SK-N-SH (cell line): ENCODE measurements around the gene PAPOLA. TPM values are rescaled to one million over a fixed set of nuclear protein-coding genes. Genes with fewer than 3 reads are reported as not detected.

ENCODE experiments used
- CTCF ChIA-PET: fragments of 300-600, 350-600 bp; formaldehyde crosslinking; extraction: SDS; loops from one replicate; lab custom pipeline; 2021; lab: Yijun Ruan, JAX
- POLR2A ChIA-PET: fragments of 350-600 bp; sonication (Branson Sonifier 250); formaldehyde crosslinking; extraction: SDS; loops from one replicate; lab custom pipeline; 2020; ENCODE audit warnings: antibody characterized with exemption, inconsistent platforms; lab: Yijun Ruan, JAX
- DNase-seq: peaks from one replicate; pipeline ENCODE4 v3.0.0; 2012
- H2AFZ ChIP-seq: fragments of 200-600 bp; sonication (generic); 2 replicates; pipeline ENCODE4 v1.8.1; 2016; ENCODE audit warnings: antibody characterized with exemption, mild to moderate bottlenecking, low read depth
- H3F3A ChIP-seq: fragments of 200-600 bp; sonication (generic); replicated peaks from 2 replicates; pipeline ENCODE3; 2016; ENCODE audit warnings: antibody characterized with exemption, mild to moderate bottlenecking; ENCODE audit not compliant: insufficient read depth
- H3K27ac ChIP-seq, 2 experiments: fragments of 200-500 bp in 1 of 2; fragments of 200-600 bp in 1 of 2; sonication (Bioruptor generic) in 1 of 2; sonication (generic), shearing (Covaris generic) in 1 of 2; 2 replicates each; pipeline versions ENCODE4 v1.5.1 to v1.6.1; 2014 to 2016; ENCODE audit warnings: low read depth in 2 of 2, inconsistent platforms in 1 of 2, low read length in 1 of 2, mild to moderate bottlenecking in 1 of 2, mixed read lengths in 1 of 2
- H3K27me3 ChIP-seq: fragments of 200-600 bp; sonication (generic), shearing (Covaris generic); 2 replicates; pipeline ENCODE4 v1.6.1; 2016; ENCODE audit warnings: mixed run types; ENCODE audit not compliant: insufficient read depth
- H3K36me3 ChIP-seq, 2 experiments: fragments of 200-500 bp in 1 of 2; fragments of 200-600 bp in 1 of 2; sonication (Bioruptor generic) in 1 of 2; sonication (generic) in 1 of 2; replicated peaks in 1 of 2; 2 replicates each; pipeline versions ENCODE3 to v1.5.1; 2014 to 2016; ENCODE audit warnings: low read length in 1 of 2, mild to moderate bottlenecking in 1 of 2; ENCODE audit not compliant: insufficient read depth in 2 of 2, control insufficient read depth in 1 of 2
- H3K4me1 ChIP-seq, 2 experiments: fragments of 200-500 bp in 1 of 2; fragments of 200-600 bp in 1 of 2; sonication (Bioruptor generic) in 1 of 2; sonication (generic), shearing (Covaris generic) in 1 of 2; 2 replicates each; pipeline versions ENCODE4 v1.5.1 to v1.6.1; 2014 to 2016; ENCODE audit warnings: low read depth in 1 of 2, low read length in 1 of 2, mixed run types in 1 of 2; ENCODE audit not compliant: insufficient read depth in 2 of 2, control insufficient read depth in 1 of 2
- H3K4me2 ChIP-seq: fragments of 200-600 bp; sonication (generic), shearing (Covaris generic); 2 replicates; pipeline ENCODE4 v1.6.1; 2017; ENCODE audit warnings: mixed run types
- H3K4me3 ChIP-seq, 2 experiments: fragments of 200-500 bp in 1 of 2; fragments of 200-600 bp in 1 of 2; sonication (Bioruptor generic) in 1 of 2; sonication (generic), shearing (Covaris generic) in 1 of 2; 2 replicates each; pipeline versions ENCODE4 v1.5.1 to v1.8.1; 2014 to 2016; ENCODE audit warnings: low read depth in 2 of 2, inconsistent platforms in 1 of 2, low read length in 1 of 2, mild to moderate bottlenecking in 1 of 2, mixed read lengths in 1 of 2, moderate library complexity in 1 of 2
- H3K79me2 ChIP-seq: fragments of 200-600 bp; sonication (generic); 2 replicates; pipeline ENCODE4 v1.8.1; 2017; ENCODE audit warnings: mild to moderate bottlenecking; ENCODE audit not compliant: insufficient read depth
- H3K9ac ChIP-seq: fragments of 200-600 bp; sonication (generic); 2 replicates; pipeline ENCODE4 v1.6.1; 2017; ENCODE audit warnings: mixed run types
- H3K9me2 ChIP-seq: fragments of 200-600 bp; sonication (generic); 2 replicates; pipeline ENCODE4 v1.6.1; 2017; ENCODE audit warnings: mixed run types
- H3K9me3 ChIP-seq: fragments of 200-600 bp; sonication (generic); 2 replicates; pipeline ENCODE4 v1.6.1; 2017; ENCODE audit warnings: mixed run types, mild to moderate bottlenecking, moderate library complexity
- H4K20me1 ChIP-seq: fragments of 200-600 bp; sonication (generic); 2 replicates; pipeline ENCODE4 v1.6.1; 2017; ENCODE audit warnings: mild to moderate bottlenecking, mixed run types; ENCODE audit not compliant: insufficient read depth
- CHD2 ChIP-seq: fragments of 150-350 bp; IDR thresholded peaks from 2 replicates; pipeline ENCODE4 v1.6.1; 2018; ENCODE audit warnings: low read length; ENCODE audit not compliant: partially characterized antibody
- CTCF ChIP-seq: fragments of 200-600 bp; sonication (generic); IDR thresholded peaks from 2 replicates; pipeline ENCODE4 v1.6.1; 2017; ENCODE audit warnings: antibody characterized with exemption, mild to moderate bottlenecking, moderate library complexity
- FOXM1 ChIP-seq: IDR thresholded peaks from 2 replicates; pipeline ENCODE4 v1.4.0; 2012; ENCODE audit warnings: low read depth, mild to moderate bottlenecking
- IRF3 ChIP-seq: fragments of 150-350 bp; IDR thresholded peaks from 2 replicates; pipeline ENCODE4 v1.6.1; 2016; ENCODE audit warnings: mild to moderate bottlenecking, low read depth, low read length
- JUND ChIP-seq: IDR thresholded peaks from 2 replicates; pipeline ENCODE4 v1.4.0; 2012
- MAX ChIP-seq: IDR thresholded peaks from 2 replicates; pipeline ENCODE4 v1.4.0; 2012; ENCODE audit warnings: low read depth
- NFIC ChIP-seq: IDR thresholded peaks from 2 replicates; pipeline ENCODE4 v1.4.0; 2012; ENCODE audit warnings: borderline replicate concordance
- RCOR1 ChIP-seq: fragments of 150-350 bp; IDR thresholded peaks from 2 replicates; pipeline ENCODE4 v1.6.1; 2017; ENCODE audit warnings: antibody characterized with exemption, low read length
- REST ChIP-seq: IDR thresholded peaks from 2 replicates; pipeline ENCODE4 v1.6.1; 2012; ENCODE audit warnings: mild to moderate bottlenecking, low read depth, low read length, moderate library complexity
- RFX5 ChIP-seq: IDR thresholded peaks from 2 replicates; pipeline ENCODE4 v1.6.1; 2012; ENCODE audit warnings: mild to moderate bottlenecking, improper control_type of control experiment, low read length
- SIN3A ChIP-seq: IDR thresholded peaks from 2 replicates; pipeline ENCODE4 v1.6.1; 2012; ENCODE audit warnings: low read depth, mild to moderate bottlenecking, low read length, moderate library complexity, borderline replicate concordance
- TEAD4 ChIP-seq: IDR thresholded peaks from 2 replicates; pipeline ENCODE4 v1.4.0; 2012; ENCODE audit warnings: mild to moderate bottlenecking, borderline replicate concordance; ENCODE audit not compliant: insufficient read depth
- USF1 ChIP-seq: IDR thresholded peaks from 2 replicates; pipeline ENCODE4 v1.4.0; 2012; ENCODE audit warnings: low read depth, borderline replicate concordance
- USF2 ChIP-seq: fragments of 150-350 bp; IDR thresholded peaks from 2 replicates; pipeline ENCODE4 v1.6.1; 2017; ENCODE audit warnings: antibody characterized with exemption, low read length, low read depth, borderline replicate concordance
- YY1 ChIP-seq: IDR thresholded peaks from 2 replicates; pipeline ENCODE4 v1.4.0; 2012; ENCODE audit warnings: low read depth, mild to moderate bottlenecking
- WGBS: methylation state at CpG from one replicate; pipeline ENCODE4 v1.1.6; 2017; ENCODE audit warnings: low lambda C conversion rate; 5-methylcytosine and 5-hydroxymethylcytosine counted together
- polyA plus RNA-seq, 3 experiments: library from polyadenylated mRNA; depleted of rRNA; stranded (reverse); fragments of >200 nt; gene quantifications; 2 replicates each; pipeline ENCODE4 v1.2.3, GENCODE V29; 2012

PAPOLA gene
- polyA plus RNA-seq, 1 of the 3 experiments (the other 2 are of a cell fraction): 53.7 TPM

GRCh38 chr14:96616161-96616721 lies 114.1 kb downstream of the PAPOLA start:
- H3K27me3 ChIP-seq: no peaks in the 10 kb centered on the region
- ChIA-PET CTCF (interaction anchor here (0.8 kb wide), 1 partner anchor 125 kb away, joined by 3 read pairs; no protein-coding TSS in a partner anchor), POLR2A (no interaction called here)
- no peak overlapping the region for H2AFZ ChIP-seq
- TF ChIP-seq CTCF (no peak), SIN3A (no peak), TEAD4 (no peak), REST (no peak), NFIC (no peak), RCOR1 (no peak), USF2 (no peak), USF1 (no peak), FOXM1 (no peak), IRF3 (no peak), JUND (no peak), MAX (no peak), CHD2 (no peak), RFX5 (no peak), YY1 (no peak)
- H3K9ac ChIP-seq: no peak overlapping the region
- no peaks in the 10 kb centered on the region for H4K20me1 ChIP-seq
- peaks cover 0 to 17% of the 10 kb centered on the region in 2 experiments; a peak in 2 of 4 replicates for H3K4me1 ChIP-seq
- no peak overlapping the region for H3K4me3 ChIP-seq
- no peaks in the 10 kb centered on the region for H3F3A ChIP-seq
- H3K36me3 ChIP-seq: no peaks in the 10 kb centered on the region
- no peaks in the 10 kb centered on the region for H3K9me3 ChIP-seq
- H3K79me2 ChIP-seq: no peaks in the 10 kb centered on the region
- WGBS: 53% methylated on average over 10 of the region's 14 CpGs
- H3K27ac ChIP-seq: no peak overlapping the region
- DNase-seq: peak; percentile 56
- no peaks in the 10 kb centered on the region for H3K9me2 ChIP-seq
- H3K4me2 ChIP-seq: no peak overlapping the region

Other genes with a start within 250 kb of the PAPOLA start
- 14.4 and 16.9 TPM in 2 replicates for gene BDKRB1, start 246.2 kb upstream of the PAPOLA start, polyA plus RNA-seq (2012; rRNA removed)
- gene ATG2B, start 139.0 kb upstream of the PAPOLA start, polyA plus RNA-seq (2012; rRNA removed): 5.8 and 7.5 TPM in 2 replicates
- gene GSKIP, start 138.9 kb upstream of the PAPOLA start, polyA plus RNA-seq (2012; rRNA removed): 13.6 and 18.2 TPM in 2 replicates
- gene AK7, start 110.3 kb upstream of the PAPOLA start, polyA plus RNA-seq (2012; rRNA removed): 2.1 and 2.3 TPM in 2 replicates